ENCODE measurements around the gene HPS4.

DNA sequence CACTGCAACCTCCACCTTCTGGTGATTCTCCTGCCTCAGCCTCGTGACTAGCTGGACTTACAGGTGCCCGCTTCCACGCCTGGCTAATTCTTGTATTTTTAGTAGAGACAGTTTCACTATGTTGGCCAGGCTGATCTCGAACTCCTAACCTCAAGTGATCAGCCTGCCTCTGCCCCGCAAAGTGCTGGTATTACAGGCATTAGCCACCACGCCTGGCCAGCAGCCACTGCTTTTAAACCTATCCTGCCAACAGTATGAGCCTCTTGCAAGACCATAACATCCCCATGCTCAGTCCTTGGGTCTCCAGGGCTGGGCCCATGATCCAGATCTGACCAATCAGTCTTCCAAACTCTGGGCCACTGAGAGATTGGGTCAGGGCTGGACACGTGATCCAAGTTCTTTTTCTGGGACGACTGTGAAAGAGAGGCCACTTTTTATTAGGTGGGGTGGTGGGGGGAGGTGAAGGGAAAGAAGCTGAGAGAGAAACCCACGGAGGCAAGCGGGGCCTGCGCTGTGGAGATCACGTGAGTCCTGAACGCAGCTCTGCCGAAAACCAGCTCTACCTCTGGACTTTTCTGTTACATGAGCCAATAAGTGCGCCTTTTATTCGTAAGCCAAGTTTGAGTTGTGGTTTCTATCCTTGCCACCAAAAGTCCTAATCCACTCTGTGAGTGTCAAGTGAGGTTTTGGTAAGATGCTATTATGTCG, 36.6 kb downstream of the HPS4 start:
- TF ChIP-seq POLR2AphosphoS5 (IDR thresholded peaks at IDR 0.05; ENCODE audit: low read length): no peak
- TF ChIP-seq, protein P1, sequence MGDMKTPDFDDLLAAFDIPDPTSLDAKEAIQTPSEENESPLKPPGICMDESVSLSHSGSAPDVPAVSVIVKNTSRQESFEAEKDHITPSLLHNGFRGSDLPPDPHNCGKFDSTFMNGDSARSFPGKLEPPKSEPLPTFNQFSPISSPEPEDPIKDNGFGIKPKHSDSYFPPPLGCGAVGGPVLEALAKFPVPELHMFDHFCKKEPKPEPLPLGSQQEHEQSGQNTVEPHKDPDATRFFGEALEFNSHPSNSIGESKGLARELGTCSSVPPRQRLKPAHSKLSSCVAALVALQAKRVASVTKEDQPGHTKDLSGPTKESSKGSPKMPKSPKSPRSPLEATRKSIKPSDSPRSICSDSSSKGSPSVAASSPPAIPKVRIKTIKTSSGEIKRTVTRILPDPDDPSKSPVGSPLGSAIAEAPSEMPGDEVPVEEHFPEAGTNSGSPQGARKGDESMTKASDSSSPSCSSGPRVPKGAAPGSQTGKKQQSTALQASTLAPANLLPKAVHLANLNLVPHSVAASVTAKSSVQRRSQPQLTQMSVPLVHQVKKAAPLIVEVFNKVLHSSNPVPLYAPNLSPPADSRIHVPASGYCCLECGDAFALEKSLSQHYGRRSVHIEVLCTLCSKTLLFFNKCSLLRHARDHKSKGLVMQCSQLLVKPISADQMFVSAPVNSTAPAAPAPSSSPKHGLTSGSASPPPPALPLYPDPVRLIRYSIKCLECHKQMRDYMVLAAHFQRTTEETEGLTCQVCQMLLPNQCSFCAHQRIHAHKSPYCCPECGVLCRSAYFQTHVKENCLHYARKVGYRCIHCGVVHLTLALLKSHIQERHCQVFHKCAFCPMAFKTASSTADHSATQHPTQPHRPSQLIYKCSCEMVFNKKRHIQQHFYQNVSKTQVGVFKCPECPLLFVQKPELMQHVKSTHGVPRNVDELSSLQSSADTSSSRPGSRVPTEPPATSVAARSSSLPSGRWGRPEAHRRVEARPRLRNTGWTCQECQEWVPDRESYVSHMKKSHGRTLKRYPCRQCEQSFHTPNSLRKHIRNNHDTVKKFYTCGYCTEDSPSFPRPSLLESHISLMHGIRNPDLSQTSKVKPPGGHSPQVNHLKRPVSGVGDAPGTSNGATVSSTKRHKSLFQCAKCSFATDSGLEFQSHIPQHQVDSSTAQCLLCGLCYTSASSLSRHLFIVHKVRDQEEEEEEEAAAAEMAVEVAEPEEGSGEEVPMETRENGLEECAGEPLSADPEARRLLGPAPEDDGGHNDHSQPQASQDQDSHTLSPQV (IDR thresholded peaks at IDR 0.05): no peak
- no peak for TF ChIP-seq POLR2A (IDR thresholded peaks at IDR 0.05; ENCODE audit: low read depth, low read length)
- TF ChIP-seq SREBF1 (IDR thresholded peaks at IDR 0.05; ENCODE audit: low read length): no peak
- TF ChIP-seq, protein P2, sequence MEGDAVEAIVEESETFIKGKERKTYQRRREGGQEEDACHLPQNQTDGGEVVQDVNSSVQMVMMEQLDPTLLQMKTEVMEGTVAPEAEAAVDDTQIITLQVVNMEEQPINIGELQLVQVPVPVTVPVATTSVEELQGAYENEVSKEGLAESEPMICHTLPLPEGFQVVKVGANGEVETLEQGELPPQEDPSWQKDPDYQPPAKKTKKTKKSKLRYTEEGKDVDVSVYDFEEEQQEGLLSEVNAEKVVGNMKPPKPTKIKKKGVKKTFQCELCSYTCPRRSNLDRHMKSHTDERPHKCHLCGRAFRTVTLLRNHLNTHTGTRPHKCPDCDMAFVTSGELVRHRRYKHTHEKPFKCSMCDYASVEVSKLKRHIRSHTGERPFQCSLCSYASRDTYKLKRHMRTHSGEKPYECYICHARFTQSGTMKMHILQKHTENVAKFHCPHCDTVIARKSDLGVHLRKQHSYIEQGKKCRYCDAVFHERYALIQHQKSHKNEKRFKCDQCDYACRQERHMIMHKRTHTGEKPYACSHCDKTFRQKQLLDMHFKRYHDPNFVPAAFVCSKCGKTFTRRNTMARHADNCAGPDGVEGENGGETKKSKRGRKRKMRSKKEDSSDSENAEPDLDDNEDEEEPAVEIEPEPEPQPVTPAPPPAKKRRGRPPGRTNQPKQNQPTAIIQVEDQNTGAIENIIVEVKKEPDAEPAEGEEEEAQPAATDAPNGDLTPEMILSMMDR (IDR thresholded peaks at IDR 0.05 in 2 of 3, conservative IDR thresholded peaks at IDR 0.05 in 1 of 3; ENCODE audit: control insufficient read depth in 2 of 3, extremely low read depth in 1 of 3, insufficient read depth in 1 of 3, low read depth in 3 of 3, low read length in 3 of 3): no peak

Measured in GM12878 (cell line).